BE2C (cell line): Measurements from ENCODE around the gene SPON2.

Experiments
- DNase-seq: peaks from one replicate; pipeline ENCODE4 v3.0.0-alpha.2; 2020
- H3K27me3 ChIP-seq: fragments of 250-450 bp; sonication (Bioruptor Pico); 2 replicates; pipeline ENCODE4 v1.5.1; 2020; ENCODE audit warnings: mild to moderate bottlenecking
- H3K36me3 ChIP-seq: fragments of 250-450 bp; sonication (Bioruptor Pico); 2 replicates; pipeline ENCODE4 v1.5.1; 2020; ENCODE audit warnings: mild to moderate bottlenecking
- H3K4me1 ChIP-seq: fragments of 250-450 bp; sonication (Bioruptor Pico); 2 replicates; pipeline ENCODE4 v1.5.1; 2020
- H3K4me3 ChIP-seq: 2 replicates; pipeline ENCODE4 v1.5.1; 2011; ENCODE audit warnings: low read depth, low read length
- H3K9me3 ChIP-seq: fragments of 250-450 bp; sonication (Bioruptor Pico); 2 replicates; pipeline ENCODE4 v1.5.1; 2020
- TF ChIP-seq, protein P1 (sequence below): IDR thresholded peaks from 2 replicates; pipeline ENCODE4 v1.5.1; 2012; ENCODE audit warnings: mild to moderate bottlenecking, low read depth, low read length

Gene SPON2

DNA sequence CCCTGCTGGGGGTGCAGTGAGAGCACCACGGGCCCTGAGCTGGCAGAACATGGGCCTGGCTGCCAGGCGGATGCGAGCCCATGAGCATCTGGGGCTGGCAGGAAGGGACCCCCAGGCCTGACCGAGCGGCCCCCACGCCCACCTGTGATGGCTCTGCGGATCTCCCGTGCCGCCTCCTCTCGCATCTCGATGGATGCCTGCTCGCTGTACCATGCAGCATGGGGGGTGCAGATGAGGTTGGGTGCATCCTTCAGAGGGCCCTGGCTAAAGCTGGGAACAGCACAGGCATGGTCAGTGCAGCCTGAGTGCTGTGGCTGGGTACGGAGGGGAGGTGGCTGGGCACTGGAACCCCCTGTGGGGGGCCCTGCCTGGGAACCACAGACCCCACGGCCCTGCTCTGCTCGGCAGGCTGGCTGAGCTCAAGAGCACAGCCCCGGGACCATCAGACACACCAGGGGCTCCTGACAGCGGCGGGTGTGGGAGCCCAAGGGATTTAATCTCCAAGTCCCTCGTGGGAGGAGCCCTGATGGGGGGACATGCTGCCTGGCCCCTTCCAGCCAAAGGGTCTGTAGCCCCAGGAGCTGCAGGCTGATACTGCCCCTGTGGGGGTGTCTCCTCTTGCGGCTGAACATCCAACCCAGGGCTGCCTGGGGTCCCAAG, 41.1 kb upstream of the SPON2 start:
- DNase-seq = no peak
- peaks cover 55% of the 10 kb centered on the region for H3K36me3 ChIP-seq
- no peaks in the 10 kb centered on the region for H3K9me3 ChIP-seq
- TF ChIP-seq, protein P1, sequence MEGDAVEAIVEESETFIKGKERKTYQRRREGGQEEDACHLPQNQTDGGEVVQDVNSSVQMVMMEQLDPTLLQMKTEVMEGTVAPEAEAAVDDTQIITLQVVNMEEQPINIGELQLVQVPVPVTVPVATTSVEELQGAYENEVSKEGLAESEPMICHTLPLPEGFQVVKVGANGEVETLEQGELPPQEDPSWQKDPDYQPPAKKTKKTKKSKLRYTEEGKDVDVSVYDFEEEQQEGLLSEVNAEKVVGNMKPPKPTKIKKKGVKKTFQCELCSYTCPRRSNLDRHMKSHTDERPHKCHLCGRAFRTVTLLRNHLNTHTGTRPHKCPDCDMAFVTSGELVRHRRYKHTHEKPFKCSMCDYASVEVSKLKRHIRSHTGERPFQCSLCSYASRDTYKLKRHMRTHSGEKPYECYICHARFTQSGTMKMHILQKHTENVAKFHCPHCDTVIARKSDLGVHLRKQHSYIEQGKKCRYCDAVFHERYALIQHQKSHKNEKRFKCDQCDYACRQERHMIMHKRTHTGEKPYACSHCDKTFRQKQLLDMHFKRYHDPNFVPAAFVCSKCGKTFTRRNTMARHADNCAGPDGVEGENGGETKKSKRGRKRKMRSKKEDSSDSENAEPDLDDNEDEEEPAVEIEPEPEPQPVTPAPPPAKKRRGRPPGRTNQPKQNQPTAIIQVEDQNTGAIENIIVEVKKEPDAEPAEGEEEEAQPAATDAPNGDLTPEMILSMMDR = no peak
- no peaks in the 10 kb centered on the region for H3K27me3 ChIP-seq
- peaks cover 5% of the 10 kb centered on the region; the same call in 1 of the 2 replicates for H3K4me1 ChIP-seq
- H3K4me3 ChIP-seq = no peak overlapping the region

DNA sequence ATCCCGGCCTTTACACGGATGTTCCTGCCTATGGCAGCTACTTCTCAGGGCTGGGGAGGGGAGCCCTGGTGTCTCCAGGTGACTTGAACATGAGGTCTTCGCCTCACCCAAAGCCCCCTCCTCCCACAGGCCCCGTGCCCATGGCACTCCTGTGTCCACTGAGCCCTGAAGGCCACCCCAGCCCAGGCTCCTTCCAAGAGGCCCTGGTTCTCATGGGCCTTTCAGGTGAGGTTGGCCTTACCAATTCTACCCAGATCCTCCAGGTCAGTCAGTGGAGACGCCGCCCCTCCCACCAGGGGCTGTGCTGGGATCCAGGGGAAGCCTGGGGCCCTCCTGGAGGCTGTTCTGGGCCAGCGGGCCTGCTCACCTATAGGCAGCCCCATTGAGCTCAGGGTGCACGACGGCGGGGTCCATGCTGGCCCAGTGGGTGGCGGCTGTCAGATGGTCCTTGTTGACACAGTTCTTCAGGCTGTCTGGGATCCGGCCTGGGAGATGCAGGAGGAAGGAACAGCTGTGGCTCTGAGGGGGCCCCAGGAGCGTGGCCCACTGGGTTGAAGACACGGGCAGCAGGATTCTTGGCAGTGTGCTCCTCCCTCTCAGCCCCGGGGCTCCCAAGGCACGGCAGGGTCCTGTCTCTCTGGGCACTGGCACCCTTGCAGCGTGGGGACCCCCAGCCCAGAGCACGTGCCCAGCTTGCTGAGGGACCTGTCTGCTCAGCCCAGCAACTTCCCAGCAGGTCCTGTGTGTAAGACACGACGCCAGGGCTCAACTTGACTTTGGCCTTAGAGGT, 40.4 kb upstream of the SPON2 start:
- peaks cover 52% of the 10 kb centered on the region for H3K36me3 ChIP-seq
- no peak overlapping the region for H3K4me3 ChIP-seq
- TF ChIP-seq, protein P1 = no peak
- H3K9me3 ChIP-seq = no peaks in the 10 kb centered on the region
- no peaks in the 10 kb centered on the region for H3K27me3 ChIP-seq
- peaks cover 5% of the 10 kb centered on the region; the same call in 1 of the 2 replicates for H3K4me1 ChIP-seq
- DNase-seq = no peak

DNA sequence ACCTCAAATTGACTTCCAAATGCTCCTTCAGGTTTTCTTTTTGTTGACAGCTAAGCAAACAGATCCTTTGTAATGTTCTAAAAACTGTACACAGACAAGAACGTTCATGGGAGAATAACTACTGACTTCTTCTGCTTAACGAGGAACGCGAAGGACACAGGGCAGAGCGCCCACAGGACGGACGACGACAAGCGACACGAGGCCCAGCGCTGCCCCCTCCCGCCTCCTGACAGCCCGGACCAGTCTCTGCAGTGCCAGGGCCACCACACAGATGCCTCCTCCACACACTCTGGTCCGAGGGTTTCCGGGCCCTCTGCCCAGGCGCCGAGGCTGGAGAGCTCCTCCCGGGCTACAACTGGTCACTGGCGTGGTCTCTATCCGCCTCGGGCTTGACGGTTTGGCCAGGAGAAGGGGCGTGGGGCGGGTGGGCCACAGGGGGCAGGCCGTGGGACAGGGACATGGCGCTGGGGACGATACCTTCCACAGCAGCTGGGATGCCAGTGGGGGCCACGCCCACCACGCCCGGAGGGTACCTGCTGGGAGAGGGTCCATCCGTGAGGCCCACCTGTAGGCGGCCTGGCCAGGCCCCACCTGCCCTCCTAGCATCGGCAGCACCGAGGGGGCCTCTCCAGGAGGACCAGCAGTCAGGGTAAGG, 39.6 kb upstream of the SPON2 start:
- Histone ChIP-seq H3K4me1 (peaks cover 5% of the 10 kb centered on the region; the same call in 1 of the 2 replicates), H3K9me3 (no peaks in the 10 kb centered on the region), H3K27me3 (no peaks in the 10 kb centered on the region), H3K36me3 (peaks cover 50% of the 10 kb centered on the region), H3K4me3 (no peak overlapping the region)
- no peak for DNase-seq
- TF ChIP-seq, protein P1 = no peak

DNA sequence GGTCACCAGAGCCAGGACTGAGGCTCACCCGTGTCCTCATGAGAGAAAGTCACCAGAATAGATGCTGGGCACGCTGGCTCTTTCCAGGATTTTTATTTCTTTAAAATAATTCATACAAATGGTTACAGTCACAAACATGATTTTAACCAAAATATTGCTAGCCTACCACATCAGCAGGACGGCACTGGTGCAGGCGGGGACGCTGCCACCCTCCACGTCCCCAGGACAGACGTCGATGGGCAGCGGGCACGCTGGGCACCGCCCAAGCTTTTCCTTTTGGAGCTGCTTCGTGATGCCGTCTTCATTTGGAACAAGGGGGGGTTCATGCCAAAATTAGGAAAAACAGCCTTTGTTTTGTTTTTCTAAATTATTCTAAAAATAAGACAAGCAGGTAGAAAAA, 39.0 kb upstream of the SPON2 start:
- DNase-seq = no peak
- Histone ChIP-seq H3K4me3 (no peak overlapping the region), H3K9me3 (no peaks in the 10 kb centered on the region), H3K4me1 (peaks cover 5% of the 10 kb centered on the region; the same call in 1 of the 2 replicates), H3K36me3 (peaks cover 43% of the 10 kb centered on the region), H3K27me3 (no peaks in the 10 kb centered on the region)
- TF ChIP-seq, protein P1 = no peak

DNA sequence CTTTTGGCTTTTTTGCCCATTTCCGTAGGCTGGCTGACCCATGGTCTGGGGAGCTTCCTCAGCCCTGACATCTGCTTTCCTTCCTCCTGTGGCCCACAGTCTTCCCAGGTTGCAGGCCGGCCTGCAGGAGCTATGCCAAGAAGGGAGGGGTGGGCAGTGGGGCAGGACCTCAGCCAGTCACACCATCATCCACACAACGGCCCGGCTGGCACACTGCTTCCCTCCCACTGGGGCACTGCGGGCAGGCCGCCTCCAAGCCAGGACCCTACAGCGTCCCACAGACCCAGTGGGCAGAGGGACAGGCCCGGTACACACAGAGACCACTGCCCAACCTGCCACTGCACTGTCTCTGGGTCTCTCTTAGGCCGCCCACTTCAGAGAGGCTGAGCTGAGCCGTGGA, 38.6 kb upstream of the SPON2 start:
- TF ChIP-seq, protein P1 = no peak
- H3K27me3 ChIP-seq = no peaks in the 10 kb centered on the region
- H3K4me1 ChIP-seq = peaks cover 5% of the 10 kb centered on the region; the same call in 1 of the 2 replicates
- H3K36me3 ChIP-seq = peaks cover 39% of the 10 kb centered on the region
- no peaks in the 10 kb centered on the region for H3K9me3 ChIP-seq
- no peak for DNase-seq
- no peak overlapping the region for H3K4me3 ChIP-seq
